HG03354 (cell line): ENCODE measurements around the gene CAND2.
"Not testable (repeated sequence)": the region's sequence is repeated elsewhere in the genome, so short reads cannot be mapped to it uniquely, and the experiment has no call there.

ENCODE experiments used
- ATAC-seq: cut with Tn5 transposase; IDR thresholded peaks from one replicate; pipeline ENCODE4 v1.9.1; 2021; ENCODE audit warnings: mild to moderate bottlenecking; ENCODE audit not compliant: unreplicated experiment, poor library complexity, severe bottlenecking

The CAND2 gene

GRCh38 chr3:12879191-12879815 lies 82.8 kb downstream of the CAND2 start:
- no peak for ATAC-seq

GRCh38 chr3:12881858-12882257 lies 85.4 kb downstream of the CAND2 start:
- ATAC-seq: not testable (repeated sequence)

GRCh38 chr3:12882336-12883310 lies 86.1 kb downstream of the CAND2 start:
- ATAC-seq: no peak

GRCh38 chr3:12884186-12884680 lies 87.8 kb downstream of the CAND2 start:
- no peak for ATAC-seq
